ENCODE results near the gene MYBPHL.

DNA sequence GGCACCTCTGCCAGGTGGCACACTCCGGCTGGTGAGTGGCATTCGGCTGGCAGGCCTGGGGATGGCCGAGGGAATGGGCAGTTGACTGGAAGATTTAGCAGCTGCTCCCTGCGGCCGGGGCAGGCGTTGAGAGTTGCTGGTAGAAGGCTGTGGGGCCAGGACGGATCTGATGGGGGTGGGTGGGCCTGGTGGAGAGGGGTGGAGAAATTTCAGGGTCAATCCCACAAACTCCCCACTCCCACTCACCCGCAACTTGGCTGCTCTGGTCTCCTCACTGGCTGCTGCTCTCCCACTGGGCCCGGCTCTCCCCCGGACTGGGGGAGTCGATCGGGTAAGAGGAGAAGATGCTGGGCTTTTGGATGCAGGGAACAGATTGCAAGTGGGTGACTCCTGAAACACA, 25.9 kb downstream of the MYBPHL start:
- TF ChIP-seq, protein P1, sequence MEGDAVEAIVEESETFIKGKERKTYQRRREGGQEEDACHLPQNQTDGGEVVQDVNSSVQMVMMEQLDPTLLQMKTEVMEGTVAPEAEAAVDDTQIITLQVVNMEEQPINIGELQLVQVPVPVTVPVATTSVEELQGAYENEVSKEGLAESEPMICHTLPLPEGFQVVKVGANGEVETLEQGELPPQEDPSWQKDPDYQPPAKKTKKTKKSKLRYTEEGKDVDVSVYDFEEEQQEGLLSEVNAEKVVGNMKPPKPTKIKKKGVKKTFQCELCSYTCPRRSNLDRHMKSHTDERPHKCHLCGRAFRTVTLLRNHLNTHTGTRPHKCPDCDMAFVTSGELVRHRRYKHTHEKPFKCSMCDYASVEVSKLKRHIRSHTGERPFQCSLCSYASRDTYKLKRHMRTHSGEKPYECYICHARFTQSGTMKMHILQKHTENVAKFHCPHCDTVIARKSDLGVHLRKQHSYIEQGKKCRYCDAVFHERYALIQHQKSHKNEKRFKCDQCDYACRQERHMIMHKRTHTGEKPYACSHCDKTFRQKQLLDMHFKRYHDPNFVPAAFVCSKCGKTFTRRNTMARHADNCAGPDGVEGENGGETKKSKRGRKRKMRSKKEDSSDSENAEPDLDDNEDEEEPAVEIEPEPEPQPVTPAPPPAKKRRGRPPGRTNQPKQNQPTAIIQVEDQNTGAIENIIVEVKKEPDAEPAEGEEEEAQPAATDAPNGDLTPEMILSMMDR (IDR thresholded peaks at IDR 0.05): no peak
- TF ChIP-seq POLR2A (IDR thresholded peaks at IDR 0.05): no peak

Data from uterus (tissue), 2 donors.